Epithelial cell of prostate (primary cell): ENCODE data around the gene STX11.
A peak's percentile ranks its signal among the peaks of the same experiment; 100 is the strongest.
"Not testable (repeated sequence)": the region's sequence is repeated elsewhere in the genome, so short reads cannot be mapped to it uniquely, and the experiment has no call there.

ENCODE experiments used
- DNase-seq: peaks from one replicate; pipeline ENCODE4 v3.0.0-alpha.2; 2011; ENCODE audit warnings: low read depth, low spot score
- H3K27ac ChIP-seq: fragments of 450-650 bp; 2 replicates; pipeline ENCODE4 v1.5.1; 2017; ENCODE audit warnings: mild to moderate bottlenecking

Gene STX11

GRCh38 chr6:144149894-144150709 is at the start of gene STX11:
TSS of gene STX11 (plus strand) at chr6:144150517. CDS start at chr6:144186628, 36,111 bp downstream.
- DNase-seq, result no peak
- H3K27ac ChIP-seq, result no peak within 1 kb of the TSS

- no peak overlapping the region for H3K27ac ChIP-seq
- no peak for DNase-seq
Measured at GRCh38 chr6:144103026-144103563, 47.2 kb upstream of the STX11 start.

DNA sequence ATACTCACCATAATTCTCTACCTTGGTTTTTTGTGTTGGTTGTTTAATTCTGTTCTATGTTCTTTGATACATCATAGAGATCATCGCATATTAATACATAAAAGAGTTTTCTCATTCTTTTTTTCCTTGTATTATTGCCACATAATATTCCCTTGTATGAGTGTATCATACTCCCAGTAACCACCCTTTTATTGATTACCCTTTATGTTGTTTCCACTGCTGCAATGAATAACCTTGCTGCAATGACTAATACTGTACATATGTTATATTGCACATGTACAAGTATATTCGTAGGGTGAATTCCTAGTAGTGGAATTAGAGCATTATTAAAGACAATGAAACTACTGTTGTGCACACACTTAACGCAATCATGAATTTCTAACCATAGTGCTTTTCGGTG is 45.8 kb upstream of the STX11 start:
- no peak for DNase-seq

GRCh38 chr6:144104898-144105487 is 45.3 kb upstream of the STX11 start:
- no peak overlapping the region for H3K27ac ChIP-seq
- no peak for DNase-seq

More for the DNA sequence above, 45.8 kb upstream of the STX11 start:
- H3K27ac ChIP-seq, result no peak overlapping the region

DNA sequence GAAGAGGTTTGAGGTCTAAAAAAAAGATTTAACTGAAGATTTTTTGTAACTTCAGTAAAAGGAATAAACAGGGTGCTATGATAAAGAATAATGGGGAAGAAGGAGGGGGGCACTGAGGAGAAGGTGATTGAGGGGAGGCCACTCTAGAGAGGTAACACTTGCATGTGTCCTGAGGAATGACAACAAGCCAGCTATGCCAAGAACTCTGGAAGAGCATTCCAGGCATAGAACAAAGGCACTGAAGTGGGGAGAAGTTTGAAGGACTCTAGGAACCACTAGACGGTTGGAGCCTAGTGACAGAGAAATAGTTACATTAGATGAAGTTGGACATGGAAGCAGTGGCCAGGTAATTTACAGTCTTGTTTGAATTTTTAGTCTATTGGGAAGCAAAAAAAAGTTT is 44.1 kb upstream of the STX11 start:
- no peak overlapping the region for H3K27ac ChIP-seq
- DNase-seq, result no peak

DNA sequence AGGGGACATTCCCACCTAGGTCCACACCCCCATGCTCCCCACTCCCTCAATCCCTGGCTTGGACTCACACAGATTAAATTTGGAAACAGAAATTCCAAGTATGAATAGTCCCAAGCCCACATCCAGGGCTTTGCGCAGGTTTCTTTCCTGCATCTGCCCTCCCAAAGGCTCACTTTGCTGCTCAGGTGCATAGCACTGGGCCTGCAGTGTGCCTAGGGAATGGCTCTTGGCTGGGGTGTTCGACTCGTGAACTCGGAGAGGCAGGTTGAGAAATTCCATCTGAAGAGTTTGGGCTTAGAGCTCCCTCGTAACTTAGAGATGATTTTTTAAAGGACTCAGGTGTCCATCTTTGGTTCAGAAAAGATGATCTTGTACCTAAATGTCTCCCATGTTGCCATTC is 40.1 kb upstream of the STX11 start:
- DNase-seq, result no peak
- H3K27ac ChIP-seq, result no peak overlapping the region

GRCh38 chr6:144113366-144113765 is 37.0 kb upstream of the STX11 start:
- H3K27ac ChIP-seq, result no peak overlapping the region
- no peak for DNase-seq

GRCh38 chr6:144115219-144115618 is 35.1 kb upstream of the STX11 start:
- DNase-seq, result no peak
- no peak overlapping the region for H3K27ac ChIP-seq

GRCh38 chr6:144119376-144119775 is 30.9 kb upstream of the STX11 start:
- no peak for DNase-seq

DNA sequence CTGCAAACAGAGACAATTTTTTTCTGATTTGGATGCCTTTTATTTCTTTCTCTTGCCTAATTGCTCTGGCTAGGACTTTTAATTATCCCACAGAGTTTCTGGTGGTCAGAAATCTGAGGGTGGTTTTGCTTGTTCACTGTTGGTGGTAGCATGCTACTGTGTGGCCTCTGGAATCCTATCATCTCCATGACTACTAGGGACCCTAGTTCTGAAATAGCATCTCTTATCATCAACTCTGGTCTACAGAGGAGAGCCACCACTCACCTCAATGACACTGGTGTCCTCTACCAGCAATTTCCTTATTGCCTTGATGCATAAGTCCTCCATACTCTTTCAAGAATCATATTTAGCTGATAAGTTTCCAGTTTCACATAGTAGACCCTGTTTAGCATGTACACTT is 27.5 kb upstream of the STX11 start:
- no peak for DNase-seq
- no peak overlapping the region for H3K27ac ChIP-seq

More at GRCh38 chr6:144119376-144119775, 30.9 kb upstream of the STX11 start:
- no peak overlapping the region for H3K27ac ChIP-seq

GRCh38 chr6:144123421-144123820 is 26.9 kb upstream of the STX11 start:
- DNase-seq, result no peak
- no peak overlapping the region for H3K27ac ChIP-seq

DNA sequence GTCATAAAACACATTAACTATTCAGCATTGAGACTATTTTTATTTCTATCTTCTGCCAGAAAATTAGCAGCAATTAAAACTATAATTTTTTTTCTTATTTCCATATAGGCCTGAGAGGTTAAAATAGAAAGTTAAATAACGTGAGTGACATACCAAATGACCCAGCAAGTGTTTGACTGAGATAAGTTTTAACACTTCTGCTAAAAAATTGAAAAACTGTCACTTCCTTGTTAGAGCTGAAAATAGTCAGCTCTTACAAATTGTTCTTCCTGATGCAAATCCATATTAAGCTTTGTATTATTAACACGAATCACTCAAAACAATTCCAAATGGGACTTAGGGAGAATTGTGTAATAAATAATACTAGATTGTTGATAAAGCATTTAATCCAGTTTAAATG is 26.5 kb upstream of the STX11 start:
- DNase-seq, result no peak
- no peak overlapping the region for H3K27ac ChIP-seq

DNA sequence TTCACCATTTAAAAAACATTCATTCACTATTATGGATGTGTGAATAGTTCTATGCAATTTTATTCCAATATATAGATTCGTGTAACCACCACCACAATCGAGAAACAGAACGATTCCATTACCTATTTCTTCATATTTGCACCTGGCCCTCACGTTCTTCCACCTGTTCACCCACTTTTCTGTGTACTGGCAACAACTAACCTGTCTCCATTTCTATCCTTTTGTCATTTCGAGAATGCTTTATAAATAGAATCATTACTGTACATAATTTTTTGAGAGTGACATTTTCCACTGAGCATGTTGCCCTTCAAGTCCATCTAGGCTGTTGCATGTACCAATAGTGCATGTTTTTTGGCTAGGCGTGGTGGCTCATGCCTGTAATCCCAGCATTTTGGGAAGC is 23.2 kb upstream of the STX11 start:
- H3K27ac ChIP-seq, result no peak overlapping the region
- DNase-seq, result no peak

DNA sequence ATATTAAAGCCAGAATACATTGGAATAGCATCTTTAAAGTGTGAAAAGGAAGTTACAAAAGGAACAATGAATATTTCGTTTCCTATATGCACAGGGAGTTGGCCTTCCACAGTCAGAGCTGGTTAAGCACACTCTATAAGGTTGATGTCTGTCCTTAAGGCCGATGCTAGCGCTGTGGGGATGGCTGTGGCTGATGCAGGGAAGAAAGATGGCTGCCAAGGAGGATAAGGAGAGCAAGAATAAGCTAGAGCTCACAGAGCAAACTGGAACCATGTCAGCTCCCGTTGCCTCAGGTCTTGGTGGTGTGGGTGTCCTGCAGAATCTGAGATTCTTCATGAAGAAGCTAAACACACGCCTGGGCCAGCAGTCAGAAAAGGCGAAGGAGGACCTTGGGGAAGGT is 20.8 kb upstream of the STX11 start:
- DNase-seq, result no peak
- H3K27ac ChIP-seq, result no peak overlapping the region

GRCh38 chr6:144131248-144131709 is 19.0 kb upstream of the STX11 start:
- peak; percentile 37 for DNase-seq
- no peak overlapping the region for H3K27ac ChIP-seq

GRCh38 chr6:144132167-144132690 is 18.1 kb upstream of the STX11 start:
- not testable (repeated sequence) for DNase-seq, H3K27ac ChIP-seq

GRCh38 chr6:144133225-144133821 is 17.0 kb upstream of the STX11 start:
- DNase-seq, result no peak
- H3K27ac ChIP-seq, result no peak overlapping the region

DNA sequence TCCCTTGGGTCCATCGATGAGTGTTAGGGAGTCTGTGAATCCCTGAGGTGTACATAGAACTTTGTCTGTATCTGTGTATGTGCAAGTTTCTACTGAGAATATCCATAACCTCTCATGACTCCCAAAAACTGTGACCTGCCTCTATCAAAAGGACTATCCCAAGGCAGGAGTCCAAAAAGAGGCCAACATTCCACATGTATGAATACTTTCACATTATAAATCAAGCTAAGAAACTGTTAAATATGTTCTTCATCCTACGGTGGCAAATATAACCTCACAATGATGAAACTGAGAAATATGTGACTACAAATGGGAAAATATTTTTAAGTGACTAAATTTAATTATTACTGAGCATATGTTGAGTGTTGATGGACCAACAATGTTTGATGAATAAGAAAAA is 16.1 kb upstream of the STX11 start:
- DNase-seq, result no peak
- no peak overlapping the region for H3K27ac ChIP-seq

DNA sequence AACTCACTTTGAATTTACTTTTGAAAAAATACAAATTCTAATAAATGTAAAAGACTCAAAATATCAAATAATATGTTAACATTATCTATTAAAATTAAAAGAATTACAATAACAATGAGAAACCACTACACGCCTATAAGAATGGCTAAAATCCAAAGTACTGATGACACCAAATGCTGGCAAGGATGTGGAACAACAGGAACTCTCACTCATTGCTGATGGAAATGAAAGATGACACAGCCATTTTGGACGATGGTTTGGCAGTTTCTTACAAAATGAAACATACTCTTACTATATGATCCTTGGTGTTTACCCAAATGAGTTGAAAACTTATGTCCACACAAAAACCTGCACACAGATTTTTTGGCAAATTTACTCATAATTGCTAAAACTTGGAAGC is 15.6 kb upstream of the STX11 start:
- DNase-seq, result no peak

DNA sequence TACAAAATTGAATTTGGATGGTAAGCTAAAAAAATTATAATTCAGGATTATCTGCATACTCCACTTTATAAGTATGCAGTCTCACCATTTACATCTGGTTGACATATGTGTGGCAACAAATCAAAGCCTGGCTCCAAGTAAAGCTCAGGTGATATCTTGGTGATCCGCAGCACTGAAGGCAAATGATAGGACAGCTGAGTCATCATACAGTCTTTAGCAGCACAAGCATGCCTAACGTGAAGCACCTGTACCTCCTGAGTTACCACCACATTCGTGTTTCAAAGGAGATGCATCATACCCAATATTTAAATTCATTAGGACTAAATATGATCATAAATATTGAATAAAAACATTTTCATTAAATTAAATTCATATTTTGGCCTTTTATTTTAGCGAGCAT is 11.8 kb upstream of the STX11 start:
- no peak overlapping the region for H3K27ac ChIP-seq
- DNase-seq, result no peak

More for the DNA sequence above, 15.6 kb upstream of the STX11 start:
- no peak overlapping the region for H3K27ac ChIP-seq

GRCh38 chr6:144139817-144140216 is 10.5 kb upstream of the STX11 start:
- no peak for DNase-seq
- no peak overlapping the region for H3K27ac ChIP-seq
